HG03571 (cell line): ENCODE data around the gene NMD3.
"Not testable (repeated sequence)": the region's sequence is repeated elsewhere in the genome, so short reads cannot be mapped to it uniquely, and the experiment has no call there.

Experiments used
- ATAC-seq: cut with Tn5 transposase; IDR thresholded peaks from one replicate; pipeline ENCODE4 v1.9.1; 2021; ENCODE audit not compliant: unreplicated experiment

Gene NMD3

GRCh38 chr3:161274691-161275298, 53.7 kb downstream of the NMD3 start:
- ATAC-seq: no peak

- no peak for ATAC-seq
These were observed 54.8 kb downstream of the NMD3 start for GRCh38 chr3:161275919-161276318.

GRCh38 chr3:161282387-161282786, 61.3 kb downstream of the NMD3 start:
- not testable (repeated sequence) for ATAC-seq

- ATAC-seq: no peak
These were observed 63.9 kb downstream of the NMD3 start for GRCh38 chr3:161284989-161285388.

- ATAC-seq: no peak
These were observed 68.1 kb downstream of the NMD3 start for GRCh38 chr3:161289174-161289573.

GRCh38 chr3:161291191-161291901, 70.2 kb downstream of the NMD3 start:
- no peak for ATAC-seq

- ATAC-seq: no peak
These were observed 72.3 kb downstream of the NMD3 start for GRCh38 chr3:161293381-161293780.

- no peak for ATAC-seq
These were observed 74.2 kb downstream of the NMD3 start for GRCh38 chr3:161295325-161295724.

GRCh38 chr3:161296814-161297213, 75.7 kb downstream of the NMD3 start:
- ATAC-seq: no peak
